MCF 10A (cell line): ENCODE data around the gene IFI27L1. TPM values are rescaled to one million over a fixed set of nuclear protein-coding genes. Genes with fewer than 3 reads are reported as not detected.

Experiments used
- BruUV-seq: library from RNA; stranded (reverse); fragments of 400-500 nt; replicated peaks from 2 replicates; lab custom pipeline; 2021; lab: Mats Ljungman, UMichigan
- CTCF ChIA-PET: fragments of 300-600 bp; sonication (Branson Sonifier 250); formaldehyde crosslinking; extraction: SDS; loops from one replicate; lab custom pipeline; 2021; ENCODE audit warnings: antibody characterized with exemption, inconsistent platforms; lab: Yijun Ruan, JAX
- POLR2A ChIA-PET: fragments of 300-600, 350-650 bp; sonication (Branson Sonifier 250); formaldehyde crosslinking; extraction: SDS; loops from one replicate; lab custom pipeline; 2020; ENCODE audit warnings: antibody characterized with exemption, inconsistent platforms; lab: Yijun Ruan, JAX
- DNase-seq: peaks from one replicate; pipeline ENCODE4 v3.0.0-alpha.2; 2018; ENCODE audit not compliant: unreplicated experiment
- H3K27ac Mint-ChIP-seq: one replicate; pipeline ENCODE4 v1.8.0; 2022; ENCODE audit warnings: mild to moderate bottlenecking, low read depth, mixed read lengths; ENCODE audit not compliant: unreplicated experiment
- H3K27me3 Mint-ChIP-seq: one replicate; pipeline ENCODE4 v1.8.0; 2022; ENCODE audit warnings: mixed read lengths; ENCODE audit not compliant: insufficient read depth, unreplicated experiment
- H3K36me3 Mint-ChIP-seq: one replicate; pipeline ENCODE4 v1.8.0; 2022; ENCODE audit warnings: mild to moderate bottlenecking, moderate library complexity, mixed read lengths; ENCODE audit not compliant: insufficient read depth, unreplicated experiment
- H3K4me1 Mint-ChIP-seq: one replicate; pipeline ENCODE4 v1.8.0; 2022; ENCODE audit warnings: mixed read lengths; ENCODE audit not compliant: insufficient read depth, unreplicated experiment
- H3K4me3 Mint-ChIP-seq: one replicate; pipeline ENCODE4 v1.8.0; 2022; ENCODE audit warnings: mild to moderate bottlenecking, moderate library complexity, mixed read lengths; ENCODE audit not compliant: unreplicated experiment
- H3K9me3 Mint-ChIP-seq: one replicate; pipeline ENCODE4 v1.8.0; 2022; ENCODE audit warnings: mixed read lengths; ENCODE audit not compliant: unreplicated experiment
- CTCF ChIP-seq: fragments of 200-600 bp; IDR thresholded peaks from one replicate; pipeline ENCODE4 v1.8.0; 2022; ENCODE audit warnings: antibody characterized with exemption, mild to moderate bottlenecking; ENCODE audit not compliant: unreplicated experiment
- intact Hi-C: fragments of 100-400 bp; cut with micrococcal nuclease; formaldehyde crosslinking; loops from 2 replicates; pipeline ENCODE4 v1.14.1; 2022
- total RNA-seq: library from RNA; stranded (reverse); gene quantifications from 2 replicates; pipeline ENCODE4 v1.2.3, GENCODE V29; 2022

Gene IFI27L1
- total RNA-seq, 1 experiment from 2014 or later: 18.4 TPM

- H3K9me3 Mint-ChIP-seq: peaks cover 8% of the 10 kb centered on the region
- no peak for DNase-seq
- CTCF ChIA-PET: interaction anchor here (0.6 to 1.6 kb wide), 3 partner anchors 58 to 103 kb away, joined by 3 to 4 read pairs (median 3); no protein-coding TSS in a partner anchor
- peaks cover 30% of the 10 kb centered on the region for H3K36me3 Mint-ChIP-seq
- no peaks in the 10 kb centered on the region for H3K27me3 Mint-ChIP-seq
- peak overlapping the region; percentile 19 for H3K4me3 Mint-ChIP-seq
- no peak for TF ChIP-seq CTCF
- H3K27ac Mint-ChIP-seq: no peak overlapping the region
- intact Hi-C loops: no loop called here
- BruUV-seq: no TSS peak
- POLR2A ChIA-PET: no interaction called here
- H3K4me1 Mint-ChIP-seq: peaks cover 32% of the 10 kb centered on the region
Observed at GRCh38 chr14:94077111-94077821, 3.8 kb upstream of the IFI27L1 start.

DNA sequence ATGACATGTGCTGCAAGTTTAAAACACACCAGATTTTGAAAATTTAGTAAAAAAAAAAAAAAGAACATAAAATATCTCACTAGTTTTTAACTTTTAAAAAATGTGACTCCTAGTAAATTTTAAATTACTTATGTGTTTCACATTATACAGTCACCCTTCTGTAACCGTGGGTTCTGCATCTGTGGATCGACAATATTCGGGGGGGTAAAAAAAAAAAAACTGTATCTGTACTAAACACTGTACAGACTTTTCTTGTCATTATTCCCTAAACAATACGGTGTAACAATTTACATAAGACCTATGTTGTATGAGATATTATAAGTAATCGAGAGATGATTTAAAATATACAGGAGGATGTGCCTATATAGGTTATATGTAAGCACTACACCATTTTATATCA lies 3.3 kb upstream of the IFI27L1 start:
- Mint-ChIP-seq H3K4me3 (peak overlapping the region; percentile 95), H3K27ac (no peak overlapping the region), H3K9me3 (peaks cover 5% of the 10 kb centered on the region), H3K4me1 (peaks cover 34% of the 10 kb centered on the region), H3K27me3 (no peaks in the 10 kb centered on the region), H3K36me3 (peaks cover 29% of the 10 kb centered on the region)
- ChIA-PET POLR2A (interaction anchor here (3.8 to 4.8 kb wide), 2 partner anchors 10 to 15 kb away, joined by 29 to 36 read pairs; no protein-coding TSS in a partner anchor), CTCF (interaction anchor here (1.0 to 1.6 kb wide), 2 partner anchors 58 to 102 kb away, joined by 3 to 4 read pairs; no protein-coding TSS in a partner anchor)
- BruUV-seq: no TSS peak
- intact Hi-C loops: no loop called here
- DNase-seq: no peak
- no peak for TF ChIP-seq CTCF

DNA sequence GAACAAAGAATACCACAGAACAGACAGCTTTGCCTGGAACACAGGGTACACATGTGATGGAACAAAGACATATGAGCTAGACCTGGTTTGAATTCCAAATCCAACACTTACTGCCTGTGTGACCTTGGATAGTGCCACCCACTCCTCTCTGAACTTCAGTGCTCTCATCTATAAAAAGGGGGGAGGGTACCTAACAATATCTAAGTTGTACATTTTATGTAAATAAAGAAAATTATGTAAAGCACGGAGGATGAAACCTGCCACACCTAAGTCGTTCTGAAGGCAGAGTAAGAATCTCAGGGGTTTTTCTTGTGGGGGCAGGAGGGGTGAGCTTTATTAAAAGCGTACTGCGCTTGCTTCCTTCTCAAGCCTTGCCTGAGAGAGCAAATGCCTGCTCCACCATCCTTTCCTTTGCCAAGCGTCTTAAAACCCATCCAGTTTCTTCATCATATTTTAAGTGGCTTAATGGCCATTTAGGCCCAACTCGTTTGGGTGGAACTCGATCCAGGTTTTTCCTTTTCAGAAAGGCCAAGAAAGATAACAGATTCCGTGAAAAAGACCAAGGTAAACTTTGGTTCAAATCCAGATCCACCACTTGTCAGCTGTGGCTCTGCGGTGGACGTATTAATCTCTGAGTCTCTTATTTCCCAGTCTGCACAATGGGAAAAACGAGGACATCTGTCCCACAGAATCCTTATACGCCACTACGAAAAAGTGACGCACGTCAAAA lies 1.1 kb upstream of the IFI27L1 start:
- Mint-ChIP-seq H3K27ac (peak overlapping the region; percentile 99), H3K36me3 (peaks cover 29% of the 10 kb centered on the region), H3K4me1 (peaks cover 34% of the 10 kb centered on the region), H3K27me3 (no peaks in the 10 kb centered on the region), H3K4me3 (peak overlapping the region; percentile 95), H3K9me3 (no peaks in the 10 kb centered on the region)
- CTCF ChIA-PET: interaction anchor here (0.7 to 1.6 kb wide), 5 partner anchors 28 to 390 kb away, joined by 3 to 7 read pairs (median 4); no protein-coding TSS in a partner anchor
- POLR2A ChIA-PET: interaction anchor here (0.5 to 4.8 kb wide), 16 partner anchors 10 to 1185 kb away, joined by 3 to 37 read pairs (median 8); partner anchors contain the start of genes GON7, IFI27, IFI27L2 and UBR7
- intact Hi-C loops: loop anchor here (1.0 kb wide), 1 partner anchor 14 kb away; no protein-coding TSS in a partner anchor
- peak; percentile 44 for DNase-seq
- no TSS peak for BruUV-seq
- no peak for TF ChIP-seq CTCF

GRCh38 chr14:94081386-94081820 lies 293 bp downstream of the IFI27L1 start:
- ChIA-PET CTCF (interaction anchor here (0.7 to 1.6 kb wide), 7 partner anchors 12 to 55 kb away, joined by 3 to 7 read pairs (median 4); no protein-coding TSS in a partner anchor), POLR2A (interaction anchor here (0.6 to 4.8 kb wide), 21 partner anchors 9 to 874 kb away, joined by 3 to 37 read pairs (median 6); partner anchors contain the start of genes GON7, IFI27L2, OTUB2 and UBR7)
- Mint-ChIP-seq H3K27ac (peak overlapping the region; percentile 99), H3K4me1 (peaks cover 34% of the 10 kb centered on the region), H3K9me3 (no peaks in the 10 kb centered on the region), H3K36me3 (peaks cover 29% of the 10 kb centered on the region), H3K4me3 (peak overlapping the region; percentile 95), H3K27me3 (no peaks in the 10 kb centered on the region)
- intact Hi-C loops: no loop called here
- TF ChIP-seq CTCF: no peak
- no peak for DNase-seq
- TSS peak; percentile 66 for BruUV-seq
